HCT116 (cell line): ENCODE data around the gene MSL1. TPM values are rescaled to one million over a fixed set of nuclear protein-coding genes. Genes with fewer than 3 reads are reported as not detected.

ENCODE experiments used
- ATAC-seq: fragments of 200-7000 bp; cut with Tn5 transposase; 2 replicates; pipeline ENCODE4 v1.9.1; 2020; ENCODE audit warnings: mild to moderate bottlenecking, moderate library complexity
- BruUV-seq: library from RNA; stranded (reverse); fragments of 400-500 nt; replicated peaks from 2 replicates; lab custom pipeline; 2021; lab: Mats Ljungman, UMichigan
- CTCF ChIA-PET: fragments of 300-600 bp; sonication (Branson Sonifier 250); formaldehyde crosslinking; loops from one replicate; lab custom pipeline; 2021; ENCODE audit warnings: antibody characterized with exemption; lab: Charles Lee
- POLR2A ChIA-PET: fragments of 300-600, 350-600 bp; sonication (Branson Sonifier 250); formaldehyde crosslinking; loops from one replicate; lab custom pipeline; 2021; ENCODE audit warnings: antibody characterized with exemption; lab: Charles Lee
- RAD21 ChIA-PET, 2 experiments: fragments of 300-600 bp; sonication (Branson Sonifier 250); formaldehyde crosslinking; loops; one replicate each; lab custom pipeline; 2023; ENCODE audit warnings: low total read pairs in 2 of 2; ENCODE audit not compliant: uncharacterized antibody in 2 of 2, unreplicated experiment in 2 of 2, low non-redundant PET in 1 of 2; lab: Charles Lee
- DNase-seq: peaks from one replicate; pipeline ENCODE4 v3.0.0-alpha.2; 2010; ENCODE audit warnings: low read depth, low spot score
- H2AFZ ChIP-seq: fragments of 200-600 bp; shearing (Covaris generic), sonication (generic); 2 replicates; pipeline ENCODE4 v1.6.1; 2017; ENCODE audit warnings: low read depth, mixed run types, mixed read lengths, antibody characterized with exemption, low read length; ENCODE audit not compliant: poor library complexity, severe bottlenecking
- H3K27ac ChIP-seq: 2 replicates; pipeline ENCODE4 v1.5.1; 2012; ENCODE audit warnings: low read depth, low read length
- H3K27me3 ChIP-seq: fragments of 200-600 bp; sonication (generic); 2 replicates; pipeline ENCODE4 v1.6.1; 2016; ENCODE audit warnings: mixed run types, low read length, mixed read lengths; ENCODE audit not compliant: insufficient read depth
- H3K36me3 ChIP-seq, 2 experiments: fragments of 200-500 bp in 1 of 2; fragments of 200-600 bp in 1 of 2; sonication (Bioruptor generic) in 1 of 2; sonication (generic) in 1 of 2; 2 replicates each; pipeline versions ENCODE4 v1.5.1 to v1.6.1; 2014 to 2016; ENCODE audit warnings: low read length in 2 of 2, inconsistent platforms in 1 of 2, mixed read lengths in 1 of 2, mixed run types in 1 of 2; ENCODE audit not compliant: insufficient read depth in 2 of 2, control insufficient read depth in 1 of 2
- H3K4me1 ChIP-seq, 2 experiments: fragments of 200-600 bp in 1 of 2; sonication (generic) in 1 of 2; 2 replicates each; pipeline versions ENCODE4 v1.5.1 to v1.6.1; 2012 to 2017; ENCODE audit warnings: low read length in 2 of 2, inconsistent platforms in 1 of 2, mild to moderate bottlenecking in 1 of 2, mixed read lengths in 1 of 2, mixed run types in 1 of 2, moderate library complexity in 1 of 2; ENCODE audit not compliant: insufficient read depth in 2 of 2, control insufficient read depth in 1 of 2
- H3K4me2 ChIP-seq: fragments of 200-600 bp; sonication (generic); 2 replicates; pipeline ENCODE4 v1.6.1; 2017; ENCODE audit warnings: mixed run types, low read length, mixed read lengths
- H3K4me3 ChIP-seq, 2 experiments: fragments of 200-600 bp in 1 of 2; sonication (generic) in 1 of 2; replicated peaks in 1 of 2; 2 replicates each; pipeline ENCODE4 v1.5.1; 2011 to 2016; ENCODE audit warnings: low read length in 2 of 2, control low read depth in 1 of 2, low read depth in 1 of 2, mild to moderate bottlenecking in 1 of 2, mixed read lengths in 1 of 2, mixed run types in 1 of 2
- H3K79me2 ChIP-seq: fragments of 200-600 bp; sonication (generic); 2 replicates; pipeline ENCODE4 v1.6.1; 2017; ENCODE audit warnings: mild to moderate bottlenecking, mixed run types, low read length, moderate library complexity, mixed read lengths; ENCODE audit not compliant: insufficient read depth
- H3K9ac ChIP-seq: fragments of 200-600 bp; sonication (generic); 2 replicates; pipeline ENCODE4 v1.6.1; 2016; ENCODE audit warnings: low read length, mixed read lengths
- H3K9me2 ChIP-seq: fragments of 200-600 bp; sonication (generic), shearing (Covaris generic); 2 replicates; pipeline ENCODE4 v1.6.1; 2017; ENCODE audit warnings: mixed run types, mild to moderate bottlenecking, moderate library complexity; ENCODE audit not compliant: insufficient read depth
- H3K9me3 ChIP-seq, 2 experiments: fragments of 200-500 bp in 1 of 2; fragments of 200-600 bp in 1 of 2; sonication (Bioruptor generic) in 1 of 2; sonication (generic) in 1 of 2; 2 replicates each; pipeline ENCODE4 v1.6.1; 2014 to 2017; ENCODE audit warnings: low read length in 2 of 2, mixed read lengths in 2 of 2, inconsistent platforms in 1 of 2, low read depth in 1 of 2, mild to moderate bottlenecking in 1 of 2, mixed run types in 1 of 2, moderate library complexity in 1 of 2; ENCODE audit not compliant: control insufficient read depth in 1 of 2, insufficient read depth in 1 of 2
- H4K20me1 ChIP-seq: fragments of 200-600 bp; sonication (generic), shearing (Covaris generic); 2 replicates; pipeline ENCODE4 v1.6.1; 2017; ENCODE audit warnings: mixed run types, mild to moderate bottlenecking, moderate library complexity; ENCODE audit not compliant: insufficient read depth
- ATF3 ChIP-seq: IDR thresholded peaks from 2 replicates; pipeline ENCODE4 v1.6.1; 2012
- CBX3 ChIP-seq: IDR thresholded peaks from 2 replicates; pipeline ENCODE4 v1.6.1; 2012; ENCODE audit warnings: low read depth
- CEBPB ChIP-seq: IDR thresholded peaks from 2 replicates; pipeline ENCODE4 v1.6.1; 2012; ENCODE audit warnings: low read depth
- EGR1 ChIP-seq: IDR thresholded peaks from 2 replicates; pipeline ENCODE4 v1.6.1; 2012; ENCODE audit warnings: low read depth
- ELF1 ChIP-seq: IDR thresholded peaks from 2 replicates; pipeline ENCODE4 v1.6.1; 2012; ENCODE audit warnings: low read depth, borderline replicate concordance
- JUND ChIP-seq: IDR thresholded peaks from 2 replicates; pipeline ENCODE4 v1.6.1; 2012
- POLR2A ChIP-seq: IDR thresholded peaks from 2 replicates; pipeline ENCODE4 v1.7.0; 2011; ENCODE audit warnings: borderline replicate concordance; ENCODE audit not compliant: insufficient read depth, insufficient read length; ENCODE audit errors: extremely low read depth
- POLR2AphosphoS5 ChIP-seq: IDR thresholded peaks from 2 replicates; pipeline ENCODE4 v1.6.1; 2011; ENCODE audit warnings: mild to moderate bottlenecking, low read depth, low read length, moderate library complexity
- SRF ChIP-seq: IDR thresholded peaks from 2 replicates; pipeline ENCODE4 v1.6.1; 2012; ENCODE audit warnings: low read depth
- ZFX ChIP-seq: fragments of 450-650 bp; IDR thresholded peaks from 2 replicates; pipeline ENCODE4 v1.6.1; 2017
- intact Hi-C: fragments of 100-400 bp; cut with micrococcal nuclease; formaldehyde crosslinking; loops from 2 replicates; pipeline ENCODE4 v1.10.0; 2022
- total RNA-seq: library from RNA; stranded (reverse); gene quantifications from one replicate; pipeline ENCODE4 v1.2.1, GENCODE V29; 2021; ENCODE audit not compliant: unreplicated experiment
- TF ChIP-seq, protein P1 (sequence below): IDR thresholded peaks from 2 replicates; pipeline ENCODE4 v1.6.1; 2011; ENCODE audit warnings: mild to moderate bottlenecking, low read length, moderate library complexity; ENCODE audit not compliant: insufficient replicate concordance; ENCODE audit errors: extremely low read depth

Gene MSL1
- total RNA-seq, 1 experiment from 2014 or later: 67.2 TPM

DNA sequence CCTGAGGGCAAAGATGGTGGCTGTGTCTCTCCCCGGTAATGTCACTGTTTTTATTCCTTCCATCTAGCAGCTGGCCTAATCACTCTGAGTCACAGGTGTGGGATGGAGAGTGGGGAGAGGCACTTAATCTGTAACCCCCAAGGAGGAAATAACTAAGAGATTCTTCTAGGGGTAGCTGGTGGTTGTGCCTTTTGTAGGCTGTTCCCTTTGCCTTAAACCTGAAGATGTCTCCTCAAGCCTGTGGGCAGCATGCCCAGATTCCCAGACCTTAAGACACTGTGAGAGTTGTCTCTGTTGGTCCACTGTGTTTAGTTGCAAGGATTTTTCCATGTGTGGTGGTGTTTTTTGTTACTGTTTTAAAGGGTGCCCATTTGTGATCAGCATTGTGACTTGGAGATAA is 50.0 kb downstream of the MSL1 start:
- ChIA-PET CTCF (no interaction called here), RAD21 (no interaction called here), POLR2A (no interaction called here)
- H3K4me3 ChIP-seq: no peak overlapping the region
- H3K9me2 ChIP-seq: no peaks in the 10 kb centered on the region
- intact Hi-C loops: no loop called here
- no peaks in the 10 kb centered on the region for H4K20me1 ChIP-seq
- H3K79me2 ChIP-seq: peaks cover 4% of the 10 kb centered on the region; the same call in 1 of the 2 replicates
- ATAC-seq (no peak), DNase-seq (no peak)
- no peak for TF ChIP-seq JUND
- BruUV-seq: TSS peak; percentile 41
- H3K4me2 ChIP-seq: no peak overlapping the region
- peaks cover 10 to 15% of the 10 kb centered on the region in 2 experiments for H3K4me1 ChIP-seq
- no peak overlapping the region for H3K9ac ChIP-seq
- H3K27ac ChIP-seq: no peak overlapping the region
- H2AFZ ChIP-seq: no peak overlapping the region
- H3K36me3 ChIP-seq: peaks cover 41 to 53% of the 10 kb centered on the region in 2 experiments
- no peaks in the 10 kb centered on the region for H3K27me3 ChIP-seq
- H3K9me3 ChIP-seq: no peaks in the 10 kb centered on the region

DNA sequence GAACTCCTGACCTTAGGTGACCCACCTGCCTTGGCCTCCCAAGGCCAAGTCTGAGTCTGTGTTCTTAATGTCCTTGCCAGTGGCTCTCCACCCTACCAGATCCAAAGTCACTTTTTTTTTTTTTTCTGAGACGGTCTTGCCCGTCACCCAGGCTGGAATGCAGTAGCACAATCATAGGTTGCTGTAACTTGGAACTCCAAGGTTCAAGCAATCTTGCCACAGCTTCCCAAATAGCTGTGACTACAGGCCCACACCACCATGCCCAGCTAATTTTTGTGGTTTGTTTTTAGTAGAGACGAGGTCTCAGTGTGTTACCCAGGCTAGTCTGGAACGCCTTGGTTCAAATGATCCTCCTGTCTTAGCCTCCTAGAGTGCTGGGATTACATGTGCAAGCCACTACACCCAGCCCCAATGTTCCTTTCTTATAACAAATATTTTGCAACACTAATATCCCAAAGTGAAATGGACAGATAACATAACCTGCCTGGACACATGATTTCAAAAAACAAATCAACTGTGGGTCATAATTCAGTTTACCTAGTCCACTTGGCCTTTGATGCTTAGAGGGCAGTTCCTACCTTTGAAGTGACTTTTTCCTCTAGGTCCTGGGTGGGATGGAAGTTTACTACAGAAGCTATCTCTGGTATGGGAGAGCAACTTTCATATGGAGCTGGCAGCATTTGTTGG is 51.5 kb downstream of the MSL1 start:
- ChIA-PET RAD21 (no interaction called here), POLR2A (interaction anchor here (0.6 to 1.0 kb wide), 2 partner anchors 34 to 57 kb away, joined by 4 read pairs; no protein-coding TSS in a partner anchor), CTCF (interaction anchor here (0.6 kb wide), 1 partner anchor 117 kb away, joined by 3 read pairs; no protein-coding TSS in a partner anchor)
- Histone ChIP-seq H3K4me3 (no peak overlapping the region), H3K27me3 (no peaks in the 10 kb centered on the region), H3K79me2 (peaks cover 4% of the 10 kb centered on the region; the same call in 1 of the 2 replicates), H3K27ac (no peak overlapping the region), H3K4me1 (peaks cover 14 to 24% of the 10 kb centered on the region in 2 experiments), H3K9me2 (no peaks in the 10 kb centered on the region), H3K9ac (no peak overlapping the region), H3K36me3 (peaks cover 36 to 43% of the 10 kb centered on the region in 2 experiments), H3K4me2 (no peak overlapping the region), H2AFZ (no peak overlapping the region), H3K9me3 (no peaks in the 10 kb centered on the region), H4K20me1 (no peaks in the 10 kb centered on the region)
- no peak for ATAC-seq
- no TSS peak for BruUV-seq
- TF ChIP-seq CEBPB (no peak), POLR2AphosphoS5 (no peak), EGR1 (no peak), ATF3 (no peak), SRF (no peak), POLR2A (no peak), ZFX (no peak), ELF1 (no peak), CBX3 (no peak)
- TF ChIP-seq, protein P1, sequence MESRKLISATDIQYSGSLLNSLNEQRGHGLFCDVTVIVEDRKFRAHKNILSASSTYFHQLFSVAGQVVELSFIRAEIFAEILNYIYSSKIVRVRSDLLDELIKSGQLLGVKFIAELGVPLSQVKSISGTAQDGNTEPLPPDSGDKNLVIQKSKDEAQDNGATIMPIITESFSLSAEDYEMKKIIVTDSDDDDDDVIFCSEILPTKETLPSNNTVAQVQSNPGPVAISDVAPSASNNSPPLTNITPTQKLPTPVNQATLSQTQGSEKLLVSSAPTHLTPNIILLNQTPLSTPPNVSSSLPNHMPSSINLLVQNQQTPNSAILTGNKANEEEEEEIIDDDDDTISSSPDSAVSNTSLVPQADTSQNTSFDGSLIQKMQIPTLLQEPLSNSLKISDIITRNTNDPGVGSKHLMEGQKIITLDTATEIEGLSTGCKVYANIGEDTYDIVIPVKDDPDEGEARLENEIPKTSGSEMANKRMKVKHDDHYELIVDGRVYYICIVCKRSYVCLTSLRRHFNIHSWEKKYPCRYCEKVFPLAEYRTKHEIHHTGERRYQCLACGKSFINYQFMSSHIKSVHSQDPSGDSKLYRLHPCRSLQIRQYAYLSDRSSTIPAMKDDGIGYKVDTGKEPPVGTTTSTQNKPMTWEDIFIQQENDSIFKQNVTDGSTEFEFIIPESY: no peak
- DNase-seq: no peak
- intact Hi-C loops: no loop called here
